ENCODE results near the gene F8. TPM values are rescaled to one million over a fixed set of nuclear protein-coding genes. Genes with fewer than 3 reads are reported as not detected.

F8 gene
- polyA plus RNA-seq, 1 donor from 2014 or later: 2.1 TPM

DNA sequence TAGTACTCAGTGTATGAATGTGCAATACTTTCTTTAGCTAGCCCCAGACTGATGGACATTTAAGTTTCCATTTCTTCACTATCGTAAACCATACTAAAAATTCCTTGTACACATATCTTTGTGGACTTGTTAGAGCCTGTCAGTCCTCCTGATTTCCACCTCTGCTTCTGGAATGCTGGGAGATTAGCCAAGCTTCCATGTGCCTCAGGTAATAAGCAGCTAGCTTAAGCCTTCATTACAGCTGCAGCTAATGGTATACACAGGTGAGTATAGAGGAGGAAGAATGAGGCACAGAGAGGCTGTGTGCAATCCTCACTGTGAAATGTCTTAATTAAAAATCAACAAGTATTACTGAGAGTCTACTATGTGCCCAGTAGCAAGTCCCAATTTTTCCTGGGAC, 197.9 kb downstream of the F8 start:
- H3K9me3 ChIP-seq (ENCODE audit: low read length): no peaks in the 10 kb centered on the region
- no peaks in the 10 kb centered on the region for H3K9me2 ChIP-seq (ENCODE audit: insufficient read depth, low read length)
- no peak overlapping the region for H3K9ac ChIP-seq (ENCODE audit: low read length)
- H3K79me2 ChIP-seq (replicated peaks; ENCODE audit: insufficient read depth, low read length): no peaks in the 10 kb centered on the region
- H3F3A ChIP-seq (ENCODE audit: insufficient read depth, low read length, poor library complexity, severe bottlenecking): no peaks in the 10 kb centered on the region
- no peak overlapping the region for H3K4me3 ChIP-seq (ENCODE audit: low read length)
- H3K4me2 ChIP-seq (ENCODE audit: low read length): no peak overlapping the region
- H2AFZ ChIP-seq (ENCODE audit: low read depth, low read length): no peak overlapping the region
- no peaks in the 10 kb centered on the region for H3K27me3 ChIP-seq (ENCODE audit: insufficient read depth, low read depth, low read length)
- TF ChIP-seq POLR2AphosphoS5 (IDR thresholded peaks at IDR 0.05) (no peak), EP300 (conservative IDR thresholded peaks at IDR 0.05; ENCODE audit: poor library complexity, severe bottlenecking) (no peak), RAD21 (conservative IDR thresholded peaks at IDR 0.05) (no peak), MXI1 (conservative IDR thresholded peaks at IDR 0.05; ENCODE audit: poor library complexity, severe bottlenecking) (no peak), EZH2 (IDR thresholded peaks at IDR 0.05; ENCODE audit: borderline replicate concordance, insufficient read depth, low read length, poor library complexity, severe bottlenecking) (no peak), TAF1 (IDR thresholded peaks at IDR 0.05; ENCODE audit: low read depth) (no peak)
- TF ChIP-seq, protein P1, sequence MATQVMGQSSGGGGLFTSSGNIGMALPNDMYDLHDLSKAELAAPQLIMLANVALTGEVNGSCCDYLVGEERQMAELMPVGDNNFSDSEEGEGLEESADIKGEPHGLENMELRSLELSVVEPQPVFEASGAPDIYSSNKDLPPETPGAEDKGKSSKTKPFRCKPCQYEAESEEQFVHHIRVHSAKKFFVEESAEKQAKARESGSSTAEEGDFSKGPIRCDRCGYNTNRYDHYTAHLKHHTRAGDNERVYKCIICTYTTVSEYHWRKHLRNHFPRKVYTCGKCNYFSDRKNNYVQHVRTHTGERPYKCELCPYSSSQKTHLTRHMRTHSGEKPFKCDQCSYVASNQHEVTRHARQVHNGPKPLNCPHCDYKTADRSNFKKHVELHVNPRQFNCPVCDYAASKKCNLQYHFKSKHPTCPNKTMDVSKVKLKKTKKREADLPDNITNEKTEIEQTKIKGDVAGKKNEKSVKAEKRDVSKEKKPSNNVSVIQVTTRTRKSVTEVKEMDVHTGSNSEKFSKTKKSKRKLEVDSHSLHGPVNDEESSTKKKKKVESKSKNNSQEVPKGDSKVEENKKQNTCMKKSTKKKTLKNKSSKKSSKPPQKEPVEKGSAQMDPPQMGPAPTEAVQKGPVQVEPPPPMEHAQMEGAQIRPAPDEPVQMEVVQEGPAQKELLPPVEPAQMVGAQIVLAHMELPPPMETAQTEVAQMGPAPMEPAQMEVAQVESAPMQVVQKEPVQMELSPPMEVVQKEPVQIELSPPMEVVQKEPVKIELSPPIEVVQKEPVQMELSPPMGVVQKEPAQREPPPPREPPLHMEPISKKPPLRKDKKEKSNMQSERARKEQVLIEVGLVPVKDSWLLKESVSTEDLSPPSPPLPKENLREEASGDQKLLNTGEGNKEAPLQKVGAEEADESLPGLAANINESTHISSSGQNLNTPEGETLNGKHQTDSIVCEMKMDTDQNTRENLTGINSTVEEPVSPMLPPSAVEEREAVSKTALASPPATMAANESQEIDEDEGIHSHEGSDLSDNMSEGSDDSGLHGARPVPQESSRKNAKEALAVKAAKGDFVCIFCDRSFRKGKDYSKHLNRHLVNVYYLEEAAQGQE (IDR thresholded peaks at IDR 0.05; ENCODE audit: borderline replicate concordance): no peak
- no peak overlapping the region for H3K27ac ChIP-seq (ENCODE audit: low read length)
- no peaks in the 10 kb centered on the region for H4K20me1 ChIP-seq (ENCODE audit: insufficient read depth)
- no peaks in the 10 kb centered on the region for H3K36me3 ChIP-seq (ENCODE audit: insufficient read depth, low read length)

DNA sequence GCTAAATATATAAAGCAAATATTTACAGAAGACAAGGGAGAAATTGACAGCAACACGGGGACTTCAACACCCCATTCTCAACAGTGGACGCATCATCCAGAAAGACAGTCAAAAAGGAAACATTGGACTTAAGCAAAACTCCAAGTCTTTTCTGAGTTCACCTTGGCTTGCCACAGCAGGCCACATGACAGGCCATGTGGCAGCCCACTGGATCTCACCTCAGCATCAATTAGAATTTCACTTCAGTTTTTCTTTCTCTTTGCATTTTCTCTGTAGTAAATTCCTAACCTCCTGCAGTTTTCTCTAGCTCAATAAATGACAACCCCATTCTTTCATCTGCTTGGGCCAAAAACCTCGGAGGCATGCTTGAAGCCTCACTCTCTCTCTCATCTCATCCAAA, 200.5 kb downstream of the F8 start:
- TF ChIP-seq POLR2AphosphoS5 (IDR thresholded peaks at IDR 0.05) (no peak), MXI1 (conservative IDR thresholded peaks at IDR 0.05; ENCODE audit: poor library complexity, severe bottlenecking) (no peak), EZH2 (IDR thresholded peaks at IDR 0.05; ENCODE audit: borderline replicate concordance, insufficient read depth, low read length, poor library complexity, severe bottlenecking) (no peak)
- no peaks in the 10 kb centered on the region for H3K79me2 ChIP-seq (replicated peaks; ENCODE audit: insufficient read depth, low read length)
- H3K9me3 ChIP-seq (ENCODE audit: low read length): no peaks in the 10 kb centered on the region
- no peak overlapping the region for H3K4me2 ChIP-seq (ENCODE audit: low read length)
- no peaks in the 10 kb centered on the region for H3K36me3 ChIP-seq (ENCODE audit: insufficient read depth, low read length)
- H3K27me3 ChIP-seq (ENCODE audit: insufficient read depth, low read depth, low read length): no peaks in the 10 kb centered on the region
- no peak overlapping the region for H3K4me3 ChIP-seq (ENCODE audit: low read length)
- no peaks in the 10 kb centered on the region for H3K9me2 ChIP-seq (ENCODE audit: insufficient read depth, low read length)
- H3K27ac ChIP-seq (ENCODE audit: low read length): no peak overlapping the region
- no peak overlapping the region for H3K9ac ChIP-seq (ENCODE audit: low read length)
- H3F3A ChIP-seq (ENCODE audit: insufficient read depth, low read length, poor library complexity, severe bottlenecking): no peaks in the 10 kb centered on the region
- no peaks in the 10 kb centered on the region for H4K20me1 ChIP-seq (ENCODE audit: insufficient read depth)
- H2AFZ ChIP-seq (ENCODE audit: low read depth, low read length): no peak overlapping the region

DNA sequence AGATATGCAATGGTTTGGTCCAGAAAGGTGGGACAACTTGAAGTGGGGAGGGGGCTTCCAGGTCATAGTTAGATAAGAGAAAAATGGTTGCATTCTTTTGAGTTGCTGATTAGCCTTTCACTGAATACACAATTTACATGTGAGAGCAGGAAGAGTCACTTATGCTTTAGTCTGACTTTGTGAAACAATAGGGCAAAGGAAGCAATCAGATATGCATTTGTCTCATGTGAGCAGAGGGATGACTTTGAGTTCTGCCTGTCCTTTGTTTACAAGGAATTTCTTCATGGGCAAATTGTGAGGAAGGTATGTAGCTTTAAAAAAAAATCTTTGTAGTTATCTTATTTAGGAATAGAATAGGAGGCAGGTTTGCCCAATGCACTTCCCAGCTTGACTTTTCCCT, 201.0 kb downstream of the F8 start:
- Histone ChIP-seq H3K36me3 (ENCODE audit: insufficient read depth, low read length) (no peaks in the 10 kb centered on the region), H3K9me2 (ENCODE audit: insufficient read depth, low read length) (no peaks in the 10 kb centered on the region), H4K20me1 (ENCODE audit: insufficient read depth) (no peaks in the 10 kb centered on the region), H3K79me2 (replicated peaks; ENCODE audit: insufficient read depth, low read length) (no peaks in the 10 kb centered on the region), H3K4me2 (ENCODE audit: low read length) (no peak overlapping the region), H3K27me3 (ENCODE audit: insufficient read depth, low read depth, low read length) (no peaks in the 10 kb centered on the region), H3K27ac (ENCODE audit: low read length) (no peak overlapping the region), H3K9ac (ENCODE audit: low read length) (no peak overlapping the region), H2AFZ (ENCODE audit: low read depth, low read length) (no peak overlapping the region), H3K9me3 (ENCODE audit: low read length) (no peaks in the 10 kb centered on the region), H3K4me3 (ENCODE audit: low read length) (no peak overlapping the region), H3F3A (ENCODE audit: insufficient read depth, low read length, poor library complexity, severe bottlenecking) (no peaks in the 10 kb centered on the region)
- TF ChIP-seq POLR2AphosphoS5 (IDR thresholded peaks at IDR 0.05) (no peak), EZH2 (IDR thresholded peaks at IDR 0.05; ENCODE audit: borderline replicate concordance, insufficient read depth, low read length, poor library complexity, severe bottlenecking) (no peak), RAD21 (conservative IDR thresholded peaks at IDR 0.05) (no peak)
